ENCODE measurements around the gene SNRPA1.

Gene SNRPA1

GRCh38 chr15:101326462-101327146 lies 31.6 kb upstream of the SNRPA1 start:
- Histone ChIP-seq H3K36me3 (ENCODE audit: control insufficient read depth, insufficient read depth, low read length) (no peaks in the 10 kb centered on the region), H3K4me3 (ENCODE audit: low read depth, low read length) (no peak overlapping the region), H3K9me3 (ENCODE audit: control insufficient read depth, insufficient read depth, low read depth, low read length) (no peaks in the 10 kb centered on the region), H3K4me1 (ENCODE audit: control insufficient read depth, insufficient read depth, low read length) (no peaks in the 10 kb centered on the region), H3K27ac (ENCODE audit: low read depth, low read length) (no peak overlapping the region), H3K27me3 (ENCODE audit: control insufficient read depth, insufficient read depth, low read length) (peaks cover 19% of the 10 kb centered on the region; the same call in 1 of the 2 replicates), H3K9ac (ENCODE audit: low read length) (no peak overlapping the region)

- H3K9me3 ChIP-seq (ENCODE audit: control insufficient read depth, insufficient read depth, low read depth, low read length), result no peaks in the 10 kb centered on the region
- no peaks in the 10 kb centered on the region for H3K4me1 ChIP-seq (ENCODE audit: control insufficient read depth, insufficient read depth, low read length)
- no peaks in the 10 kb centered on the region for H3K36me3 ChIP-seq (ENCODE audit: control insufficient read depth, insufficient read depth, low read length)
- H3K27me3 ChIP-seq (ENCODE audit: control insufficient read depth, insufficient read depth, low read length), result peaks cover 14% of the 10 kb centered on the region; the same call in 1 of the 2 replicates
- H3K27ac ChIP-seq (ENCODE audit: low read depth, low read length), result no peak overlapping the region
- H3K9ac ChIP-seq (ENCODE audit: low read length), result no peak overlapping the region
- H3K4me3 ChIP-seq (ENCODE audit: low read depth, low read length), result no peak overlapping the region
These were observed 30.9 kb upstream of the SNRPA1 start for GRCh38 chr15:101326026-101326315.

- Histone ChIP-seq H3K9me3 (ENCODE audit: control insufficient read depth, insufficient read depth, low read depth, low read length) (no peaks in the 10 kb centered on the region), H3K4me3 (ENCODE audit: low read depth, low read length) (no peak overlapping the region), H3K4me1 (ENCODE audit: control insufficient read depth, insufficient read depth, low read length) (no peaks in the 10 kb centered on the region), H3K27ac (ENCODE audit: low read depth, low read length) (no peak overlapping the region), H3K27me3 (ENCODE audit: control insufficient read depth, insufficient read depth, low read length) (peaks cover 14% of the 10 kb centered on the region; the same call in 1 of the 2 replicates), H3K9ac (ENCODE audit: low read length) (no peak overlapping the region), H3K36me3 (ENCODE audit: control insufficient read depth, insufficient read depth, low read length) (no peaks in the 10 kb centered on the region)
These were observed 30.4 kb upstream of the SNRPA1 start for GRCh38 chr15:101325263-101326025.

- Histone ChIP-seq H3K9me3 (ENCODE audit: control insufficient read depth, insufficient read depth, low read depth, low read length) (no peaks in the 10 kb centered on the region), H3K27ac (ENCODE audit: low read depth, low read length) (no peak overlapping the region), H3K36me3 (ENCODE audit: control insufficient read depth, insufficient read depth, low read length) (no peaks in the 10 kb centered on the region), H3K4me3 (ENCODE audit: low read depth, low read length) (no peak overlapping the region), H3K9ac (ENCODE audit: low read length) (no peak overlapping the region), H3K27me3 (ENCODE audit: control insufficient read depth, insufficient read depth, low read length) (peaks cover 8% of the 10 kb centered on the region; the same call in 1 of the 2 replicates), H3K4me1 (ENCODE audit: control insufficient read depth, insufficient read depth, low read length) (no peaks in the 10 kb centered on the region)
These were observed 29.6 kb upstream of the SNRPA1 start for GRCh38 chr15:101324524-101325177.

- Histone ChIP-seq H3K4me1 (ENCODE audit: control insufficient read depth, insufficient read depth, low read length) (no peaks in the 10 kb centered on the region), H3K27me3 (ENCODE audit: control insufficient read depth, insufficient read depth, low read length) (0 out of 2 replicates have a peak, but pooled peaks cover 5% of the 10 kb centered on the region), H3K9me3 (ENCODE audit: control insufficient read depth, insufficient read depth, low read depth, low read length) (no peaks in the 10 kb centered on the region), H3K9ac (ENCODE audit: low read length) (no peak overlapping the region), H3K4me3 (ENCODE audit: low read depth, low read length) (no peak overlapping the region), H3K36me3 (ENCODE audit: control insufficient read depth, insufficient read depth, low read length) (no peaks in the 10 kb centered on the region), H3K27ac (ENCODE audit: low read depth, low read length) (no peak overlapping the region)
These were observed 28.9 kb upstream of the SNRPA1 start for GRCh38 chr15:101323793-101324523.

GRCh38 chr15:101322854-101323477 lies 27.9 kb upstream of the SNRPA1 start:
- no peaks in the 10 kb centered on the region for H3K4me1 ChIP-seq (ENCODE audit: control insufficient read depth, insufficient read depth, low read length)
- H3K4me3 ChIP-seq (ENCODE audit: low read depth, low read length), result no peak overlapping the region
- 0 out of 2 replicates have a peak, but pooled peaks cover under 1% of the 10 kb centered on the region for H3K27me3 ChIP-seq (ENCODE audit: control insufficient read depth, insufficient read depth, low read length)
- no peak overlapping the region for H3K9ac ChIP-seq (ENCODE audit: low read length)
- no peaks in the 10 kb centered on the region for H3K36me3 ChIP-seq (ENCODE audit: control insufficient read depth, insufficient read depth, low read length)
- H3K9me3 ChIP-seq (ENCODE audit: control insufficient read depth, insufficient read depth, low read depth, low read length), result no peaks in the 10 kb centered on the region
- no peak overlapping the region for H3K27ac ChIP-seq (ENCODE audit: low read depth, low read length)

GRCh38 chr15:101322016-101322695 lies 27.1 kb upstream of the SNRPA1 start:
- H3K4me1 ChIP-seq (ENCODE audit: control insufficient read depth, insufficient read depth, low read length), result no peaks in the 10 kb centered on the region
- no peaks in the 10 kb centered on the region for H3K9me3 ChIP-seq (ENCODE audit: control insufficient read depth, insufficient read depth, low read depth, low read length)
- no peak overlapping the region for H3K4me3 ChIP-seq (ENCODE audit: low read depth, low read length)
- H3K27me3 ChIP-seq (ENCODE audit: control insufficient read depth, insufficient read depth, low read length), result no peaks in the 10 kb centered on the region
- no peaks in the 10 kb centered on the region for H3K36me3 ChIP-seq (ENCODE audit: control insufficient read depth, insufficient read depth, low read length)
- no peak overlapping the region for H3K9ac ChIP-seq (ENCODE audit: low read length)
- no peak overlapping the region for H3K27ac ChIP-seq (ENCODE audit: low read depth, low read length)

- Histone ChIP-seq H3K9ac (ENCODE audit: low read length) (no peak overlapping the region), H3K4me3 (ENCODE audit: low read depth, low read length) (no peak overlapping the region), H3K36me3 (ENCODE audit: control insufficient read depth, insufficient read depth, low read length) (no peaks in the 10 kb centered on the region), H3K27ac (ENCODE audit: low read depth, low read length) (no peak overlapping the region), H3K27me3 (ENCODE audit: control insufficient read depth, insufficient read depth, low read length) (no peaks in the 10 kb centered on the region), H3K9me3 (ENCODE audit: control insufficient read depth, insufficient read depth, low read depth, low read length) (no peaks in the 10 kb centered on the region), H3K4me1 (ENCODE audit: control insufficient read depth, insufficient read depth, low read length) (no peaks in the 10 kb centered on the region)
These were observed 25.5 kb upstream of the SNRPA1 start for GRCh38 chr15:101320501-101321052.

- H3K4me3 ChIP-seq (ENCODE audit: low read depth, low read length), result no peak overlapping the region
- H3K36me3 ChIP-seq (ENCODE audit: control insufficient read depth, insufficient read depth, low read length), result no peaks in the 10 kb centered on the region
- no peaks in the 10 kb centered on the region for H3K9me3 ChIP-seq (ENCODE audit: control insufficient read depth, insufficient read depth, low read depth, low read length)
- H3K27ac ChIP-seq (ENCODE audit: low read depth, low read length), result no peak overlapping the region
- H3K27me3 ChIP-seq (ENCODE audit: control insufficient read depth, insufficient read depth, low read length), result no peaks in the 10 kb centered on the region
- no peaks in the 10 kb centered on the region for H3K4me1 ChIP-seq (ENCODE audit: control insufficient read depth, insufficient read depth, low read length)
- H3K9ac ChIP-seq (ENCODE audit: low read length), result no peak overlapping the region
These were observed 23.8 kb upstream of the SNRPA1 start for GRCh38 chr15:101318839-101319238.

All from HUES6 (cell line).